Smooth muscle cell (in vitro differentiated cells): ENCODE data around the gene MICALL2. TPM values are rescaled to one million over a fixed set of nuclear protein-coding genes. Genes with fewer than 3 reads are reported as not detected.

Source experiments
- DNase-seq: peaks from one replicate; lab custom pipeline; 2025; ENCODE audit not compliant: unreplicated experiment; lab: John Stamatoyannopoulos, UW
- H2AFZ ChIP-seq: fragments of 200-600 bp; sonication (generic); 2 replicates; pipeline ENCODE4 v1.6.0; 2016; ENCODE audit warnings: antibody characterized with exemption, low read depth, mild to moderate bottlenecking
- H3F3A ChIP-seq: fragments of 200-600 bp; sonication (generic); 2 replicates; pipeline ENCODE4 v1.6.0; 2017; ENCODE audit warnings: antibody characterized with exemption, low read depth
- H3K27ac ChIP-seq: fragments of 200-600 bp; sonication (generic); 2 replicates; pipeline ENCODE4 v1.5.1; 2016; ENCODE audit warnings: low read depth, mild to moderate bottlenecking
- H3K27me3 ChIP-seq: fragments of 200-600 bp; sonication (generic); 2 replicates; pipeline ENCODE4 v1.6.1; 2016; ENCODE audit warnings: low read depth, mild to moderate bottlenecking
- H3K36me3 ChIP-seq: fragments of 200-600 bp; sonication (generic); 2 replicates; pipeline ENCODE4 v1.5.1; 2016; ENCODE audit warnings: low read depth
- H3K4me1 ChIP-seq: fragments of 200-600 bp; sonication (generic); 2 replicates; pipeline ENCODE4 v1.5.1; 2016; ENCODE audit warnings: low read depth
- H3K4me2 ChIP-seq: fragments of 200-600 bp; sonication (generic); 2 replicates; pipeline ENCODE4 v1.6.0; 2016; ENCODE audit warnings: mild to moderate bottlenecking
- H3K4me3 ChIP-seq: fragments of 200-600 bp; sonication (generic); 2 replicates; pipeline ENCODE4 v1.5.1; 2016; ENCODE audit warnings: mild to moderate bottlenecking
- H3K79me2 ChIP-seq: fragments of 200-600 bp; sonication (generic); 2 replicates; pipeline ENCODE4 v1.6.0; 2016; ENCODE audit warnings: low read depth, mild to moderate bottlenecking
- H3K9ac ChIP-seq: fragments of 200-600 bp; sonication (generic); 2 replicates; pipeline ENCODE4 v1.6.0; 2016; ENCODE audit warnings: low read depth
- H3K9me3 ChIP-seq: fragments of 200-600 bp; sonication (generic); replicated peaks from 2 replicates; pipeline ENCODE4 v1.5.1; 2016; ENCODE audit warnings: low read depth
- H4K20me1 ChIP-seq: fragments of 200-600 bp; sonication (generic); 2 replicates; pipeline ENCODE4 v1.6.0; 2016; ENCODE audit warnings: low read depth
- WGBS: methylation state at CpG from one replicate; pipeline ENCODE4 v1.1.7; 2016; ENCODE audit warnings: low lambda C conversion rate; 5-methylcytosine and 5-hydroxymethylcytosine counted together
- polyA plus RNA-seq: library from polyadenylated mRNA; unstranded; fragments of >200 nt; fragmentation: Nextera tagmentation; extraction: Ambion mirVana; gene quantifications from 2 replicates; pipeline ENCODE4 v1.2.1, GENCODE V29; 2016
- total RNA-seq: library from RNA; depleted of rRNA; stranded (reverse); fragments of >200 nt; gene quantifications from 2 replicates; pipeline ENCODE4 v1.2.3, GENCODE V29; 2014
- TF ChIP-seq, protein P1 (sequence below): fragments of 200-600 bp; sonication (generic); IDR thresholded peaks from 2 replicates; pipeline ENCODE4 v1.5.1; 2017; ENCODE audit warnings: borderline replicate concordance, mild to moderate bottlenecking, antibody characterized with exemption; ENCODE audit not compliant: insufficient read depth, poor library complexity, severe bottlenecking

MICALL2 gene
- total and polyA plus RNA-seq, 2 experiments from 2014 or later: 4.2 to 18.9 TPM

DNA sequence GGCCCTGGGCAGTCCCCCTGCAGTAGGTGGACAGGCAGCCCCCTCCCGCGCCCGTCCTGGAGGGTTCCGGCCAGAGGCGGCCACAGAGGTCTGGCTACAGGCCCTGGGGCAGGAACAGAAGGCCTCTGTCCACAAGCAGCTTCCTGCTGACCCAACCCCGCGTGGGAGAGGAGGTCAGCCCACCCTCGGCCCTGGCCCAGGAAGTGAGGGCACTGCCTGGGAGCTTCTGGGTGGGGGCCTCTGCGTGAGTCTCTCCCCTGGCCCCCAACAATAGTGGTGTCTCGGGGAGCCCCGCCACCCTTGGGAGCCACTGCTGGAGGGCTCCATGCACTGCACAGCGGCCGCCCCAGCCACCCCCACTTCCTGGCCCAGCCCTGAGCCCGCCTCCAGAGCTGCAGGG is 4.7 kb downstream of the MICALL2 start:
- TF ChIP-seq, protein P1, sequence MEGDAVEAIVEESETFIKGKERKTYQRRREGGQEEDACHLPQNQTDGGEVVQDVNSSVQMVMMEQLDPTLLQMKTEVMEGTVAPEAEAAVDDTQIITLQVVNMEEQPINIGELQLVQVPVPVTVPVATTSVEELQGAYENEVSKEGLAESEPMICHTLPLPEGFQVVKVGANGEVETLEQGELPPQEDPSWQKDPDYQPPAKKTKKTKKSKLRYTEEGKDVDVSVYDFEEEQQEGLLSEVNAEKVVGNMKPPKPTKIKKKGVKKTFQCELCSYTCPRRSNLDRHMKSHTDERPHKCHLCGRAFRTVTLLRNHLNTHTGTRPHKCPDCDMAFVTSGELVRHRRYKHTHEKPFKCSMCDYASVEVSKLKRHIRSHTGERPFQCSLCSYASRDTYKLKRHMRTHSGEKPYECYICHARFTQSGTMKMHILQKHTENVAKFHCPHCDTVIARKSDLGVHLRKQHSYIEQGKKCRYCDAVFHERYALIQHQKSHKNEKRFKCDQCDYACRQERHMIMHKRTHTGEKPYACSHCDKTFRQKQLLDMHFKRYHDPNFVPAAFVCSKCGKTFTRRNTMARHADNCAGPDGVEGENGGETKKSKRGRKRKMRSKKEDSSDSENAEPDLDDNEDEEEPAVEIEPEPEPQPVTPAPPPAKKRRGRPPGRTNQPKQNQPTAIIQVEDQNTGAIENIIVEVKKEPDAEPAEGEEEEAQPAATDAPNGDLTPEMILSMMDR: no peak
- peaks cover 24% of the 10 kb centered on the region for H3K79me2 ChIP-seq
- no peak overlapping the region for H3K4me2 ChIP-seq
- peaks cover 15% of the 10 kb centered on the region for H3K4me1 ChIP-seq
- H3K9me3 ChIP-seq: no peaks in the 10 kb centered on the region
- H3K36me3 ChIP-seq: no peaks in the 10 kb centered on the region
- no peak overlapping the region for H2AFZ ChIP-seq
- no peak for DNase-seq
- H4K20me1 ChIP-seq: peaks cover 73% of the 10 kb centered on the region
- no peaks in the 10 kb centered on the region for H3F3A ChIP-seq
- 78% methylated on average over 14 of the region's 14 CpGs for WGBS
- no peak overlapping the region for H3K9ac ChIP-seq
- H3K27ac ChIP-seq: no peak overlapping the region
- no peak overlapping the region for H3K4me3 ChIP-seq
- H3K27me3 ChIP-seq: no peaks in the 10 kb centered on the region

- H3K36me3 ChIP-seq: no peaks in the 10 kb centered on the region
- DNase-seq: no peak
- no peak overlapping the region for H3K4me2 ChIP-seq
- no peaks in the 10 kb centered on the region for H3K27me3 ChIP-seq
- 79% methylated on average over 18 of the region's 19 CpGs for WGBS
- no peaks in the 10 kb centered on the region for H3F3A ChIP-seq
- H3K79me2 ChIP-seq: peaks cover 6% of the 10 kb centered on the region
- TF ChIP-seq, protein P1: no peak
- H3K4me3 ChIP-seq: no peak overlapping the region
- no peak overlapping the region for H3K27ac ChIP-seq
- H3K9me3 ChIP-seq: no peaks in the 10 kb centered on the region
- H4K20me1 ChIP-seq: peaks cover 61% of the 10 kb centered on the region
- no peak overlapping the region for H2AFZ ChIP-seq
- H3K9ac ChIP-seq: no peak overlapping the region
- H3K4me1 ChIP-seq: peaks cover 4% of the 10 kb centered on the region
Observed at GRCh38 chr7:1452205-1452604, 7.1 kb downstream of the MICALL2 start.

DNA sequence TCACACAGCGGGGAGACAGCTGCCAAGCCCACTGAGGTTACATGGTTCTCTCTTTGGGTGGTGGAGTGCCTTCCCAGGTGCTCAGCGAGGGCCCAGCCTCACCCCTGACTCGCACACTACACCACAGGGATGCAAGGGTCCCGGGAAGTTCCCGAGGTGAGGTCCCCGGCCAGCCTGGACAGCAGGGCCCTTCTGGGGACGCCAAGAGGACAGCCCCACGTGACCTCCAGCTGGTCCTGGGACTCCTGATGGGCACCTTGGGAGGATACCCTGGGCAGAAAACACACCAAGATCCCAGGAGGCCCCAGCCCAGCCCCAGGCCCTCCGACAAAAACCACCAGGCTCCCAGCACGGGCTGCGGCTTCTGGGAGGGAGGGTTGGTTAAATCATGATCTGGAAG is 8.3 kb downstream of the MICALL2 start:
- Histone ChIP-seq H3K9me3 (no peaks in the 10 kb centered on the region), H3K4me2 (no peak overlapping the region), H4K20me1 (peaks cover 51% of the 10 kb centered on the region), H3K9ac (no peak overlapping the region), H3K27me3 (no peaks in the 10 kb centered on the region), H3K27ac (no peak overlapping the region), H2AFZ (no peak overlapping the region), H3K36me3 (no peaks in the 10 kb centered on the region), H3F3A (no peaks in the 10 kb centered on the region), H3K4me3 (no peak overlapping the region), H3K4me1 (peaks cover 4% of the 10 kb centered on the region), H3K79me2 (no peaks in the 10 kb centered on the region)
- 94% methylated on average over 11 of the region's 11 CpGs for WGBS
- TF ChIP-seq, protein P1: no peak
- no peak for DNase-seq

DNA sequence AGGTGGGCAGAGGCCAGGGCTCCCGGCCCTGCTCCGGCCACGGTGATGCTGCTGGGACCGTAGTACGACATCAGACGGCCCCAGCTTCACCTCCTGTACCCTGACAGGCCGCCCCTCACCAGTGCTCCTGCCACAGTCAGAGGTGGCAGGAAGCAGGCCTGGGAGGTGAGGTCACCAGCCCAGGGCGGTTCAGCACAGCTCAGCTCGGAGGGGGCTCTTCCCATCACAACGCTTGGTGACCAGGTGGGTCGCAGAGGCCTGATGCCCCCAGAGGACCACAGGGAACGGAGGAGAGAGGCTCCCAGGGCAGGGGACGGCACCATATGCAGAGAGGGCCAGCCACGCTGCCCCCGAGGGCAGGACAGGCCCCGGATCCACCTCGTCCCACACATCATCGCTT is 8.8 kb downstream of the MICALL2 start:
- Histone ChIP-seq H3K4me1 (peaks cover 4% of the 10 kb centered on the region), H3K4me3 (no peak overlapping the region), H3K9ac (no peak overlapping the region), H3F3A (no peaks in the 10 kb centered on the region), H3K9me3 (no peaks in the 10 kb centered on the region), H3K27ac (no peak overlapping the region), H3K79me2 (no peaks in the 10 kb centered on the region), H2AFZ (no peak overlapping the region), H3K36me3 (no peaks in the 10 kb centered on the region), H3K27me3 (no peaks in the 10 kb centered on the region), H4K20me1 (peaks cover 46% of the 10 kb centered on the region), H3K4me2 (no peak overlapping the region)
- TF ChIP-seq, protein P1: no peak
- no peak for DNase-seq
- 90% methylated on average over 18 of the region's 18 CpGs for WGBS
